Neural cell (in vitro differentiated cells): ENCODE results near the gene GPR142. TPM values are rescaled to one million over a fixed set of nuclear protein-coding genes. Genes with fewer than 3 reads are reported as not detected.

Experiments used
- H2AFZ ChIP-seq: fragments of 200-600, 300-800 bp; sonication (generic), shearing (Covaris generic); 2 replicates; pipeline ENCODE4 v1.6.0; 2014; ENCODE audit warnings: low read depth, mild to moderate bottlenecking, antibody characterized with exemption, low read length, moderate library complexity
- H3F3A ChIP-seq: fragments of 200-600 bp; shearing (Covaris generic); 2 replicates; pipeline ENCODE4 v1.6.1; 2016; ENCODE audit warnings: mild to moderate bottlenecking, moderate library complexity, mixed read lengths, antibody characterized with exemption, low read length; ENCODE audit not compliant: insufficient read depth, poor library complexity, severe bottlenecking
- H3K27ac ChIP-seq: fragments of 200-600, 300-800 bp; sonication (generic), shearing (Covaris generic); 2 replicates; pipeline ENCODE4 v1.5.1; 2014; ENCODE audit warnings: mild to moderate bottlenecking, low read length, moderate library complexity
- H3K27me3 ChIP-seq: fragments of 300-800, 200-600 bp; sonication (generic), shearing (Covaris generic); 2 replicates; pipeline ENCODE4 v1.6.0; 2014; ENCODE audit warnings: mild to moderate bottlenecking, low read depth, low read length, moderate library complexity; ENCODE audit not compliant: insufficient read depth
- H3K36me3 ChIP-seq: fragments of 300-800, 200-600 bp; sonication (generic), shearing (Covaris generic); 2 replicates; pipeline ENCODE4 v1.5.1; 2014; ENCODE audit warnings: mild to moderate bottlenecking, antibody characterized with exemption, low read length, moderate library complexity; ENCODE audit not compliant: insufficient read depth
- H3K4me2 ChIP-seq: fragments of 300-800, 200-600 bp; sonication (generic), shearing (Covaris generic); 2 replicates; pipeline ENCODE4 v1.6.0; 2014; ENCODE audit warnings: mild to moderate bottlenecking, low read length
- H3K4me3 ChIP-seq: fragments of 300-800, 200-600 bp; sonication (generic), shearing (Covaris generic); 2 replicates; pipeline ENCODE4 v1.5.1; 2014; ENCODE audit warnings: mild to moderate bottlenecking, low read length, moderate library complexity
- H3K79me2 ChIP-seq: fragments of 200-600 bp; shearing (Covaris generic); replicated peaks from 2 replicates; pipeline ENCODE4 v1.6.0; 2014; ENCODE audit warnings: mild to moderate bottlenecking, low read length, moderate library complexity; ENCODE audit not compliant: insufficient read depth
- H3K9ac ChIP-seq: fragments of 300-800, 200-600 bp; sonication (generic), shearing (Covaris generic); 2 replicates; pipeline ENCODE4 v1.6.1; 2016; ENCODE audit warnings: mild to moderate bottlenecking, low read length, mixed read lengths
- H3K9me2 ChIP-seq: fragments of 200-600 bp; shearing (Covaris generic); 2 replicates; pipeline ENCODE4 v1.6.1; 2016; ENCODE audit warnings: mild to moderate bottlenecking, low read length, mixed read lengths; ENCODE audit not compliant: insufficient read depth
- H3K9me3 ChIP-seq: fragments of 200-600, 300-800 bp; sonication (generic), shearing (Covaris generic); 2 replicates; pipeline ENCODE4 v1.6.1; 2016; ENCODE audit warnings: mild to moderate bottlenecking, mixed run types, low read length, moderate library complexity, mixed read lengths
- H4K20me1 ChIP-seq: fragments of 200-600 bp; shearing (Covaris generic); 2 replicates; pipeline ENCODE4 v1.6.1; 2016; ENCODE audit warnings: mild to moderate bottlenecking, mixed run types; ENCODE audit not compliant: insufficient read depth
- CTCF ChIP-seq: fragments of 450-650 bp; IDR thresholded peaks from 2 replicates; pipeline ENCODE4 v1.5.1; 2014; ENCODE audit warnings: antibody characterized with exemption, mild to moderate bottlenecking, moderate library complexity; ENCODE audit not compliant: poor library complexity, severe bottlenecking
- EP300 ChIP-seq: fragments of 450-650 bp; conservative IDR thresholded peaks from 2 replicates; pipeline ENCODE4 v1.6.1; 2014; ENCODE audit warnings: antibody characterized with exemption, mild to moderate bottlenecking, moderate library complexity; ENCODE audit not compliant: poor library complexity, severe bottlenecking
- EZH2 ChIP-seq: fragments of 200-600, 300-800 bp; shearing (Covaris generic), sonication (generic); IDR thresholded peaks from 2 replicates; pipeline ENCODE4 v1.6.1; 2014; ENCODE audit warnings: antibody characterized with exemption, low read length, borderline replicate concordance, mild to moderate bottlenecking; ENCODE audit not compliant: insufficient read depth, poor library complexity, severe bottlenecking
- MXI1 ChIP-seq: fragments of 450-650 bp; conservative IDR thresholded peaks from 2 replicates; pipeline ENCODE4 v1.6.1; 2014; ENCODE audit warnings: antibody characterized with exemption, mild to moderate bottlenecking; ENCODE audit not compliant: poor library complexity, severe bottlenecking
- POLR2AphosphoS5 ChIP-seq: IDR thresholded peaks from 2 replicates; pipeline ENCODE4 v1.6.1; 2012
- RAD21 ChIP-seq: fragments of 450-650 bp; conservative IDR thresholded peaks from 2 replicates; pipeline ENCODE4 v1.6.1; 2014; ENCODE audit warnings: antibody characterized with exemption, mild to moderate bottlenecking, moderate library complexity
- REST ChIP-seq: IDR thresholded peaks from 2 replicates; pipeline ENCODE4 v1.6.1; 2012; ENCODE audit warnings: borderline replicate concordance
- SMC3 ChIP-seq: fragments of 450-650 bp; conservative IDR thresholded peaks from 2 replicates; pipeline ENCODE4 v1.6.1; 2014; ENCODE audit warnings: antibody characterized with exemption, mild to moderate bottlenecking, moderate library complexity; ENCODE audit not compliant: poor library complexity
- TAF1 ChIP-seq: IDR thresholded peaks from 2 replicates; pipeline ENCODE4 v1.6.1; 2012; ENCODE audit warnings: low read depth
- polyA plus RNA-seq: library from polyadenylated mRNA; depleted of rRNA; stranded (reverse); fragments of >200 nt; gene quantifications from 2 replicates; pipeline ENCODE4 v1.2.3, GENCODE V29; 2014

The GPR142 gene
- polyA plus RNA-seq, 1 donor from 2014 or later: not detected

GRCh38 chr17:74394977-74395376 is 27.7 kb downstream of the GPR142 start:
- H3K79me2 ChIP-seq: no peaks in the 10 kb centered on the region
- H3K36me3 ChIP-seq: no peaks in the 10 kb centered on the region
- no peaks in the 10 kb centered on the region for H4K20me1 ChIP-seq
- no peaks in the 10 kb centered on the region for H3K9me2 ChIP-seq
- TF ChIP-seq REST (no peak), EP300 (no peak), CTCF (no peak), TAF1 (no peak), EZH2 (no peak), SMC3 (no peak), MXI1 (no peak), RAD21 (no peak), POLR2AphosphoS5 (no peak)
- H3K9me3 ChIP-seq: no peaks in the 10 kb centered on the region
- H3K4me2 ChIP-seq: no peak overlapping the region
- H3K27me3 ChIP-seq: no peaks in the 10 kb centered on the region
- no peaks in the 10 kb centered on the region for H3F3A ChIP-seq
- H3K9ac ChIP-seq: no peak overlapping the region
- no peak overlapping the region for H3K27ac ChIP-seq
- H2AFZ ChIP-seq: no peak overlapping the region
- no peak overlapping the region for H3K4me3 ChIP-seq

- Histone ChIP-seq H3K27ac (no peak overlapping the region), H3K9me2 (no peaks in the 10 kb centered on the region), H4K20me1 (no peaks in the 10 kb centered on the region), H3K9ac (no peak overlapping the region), H3K9me3 (no peaks in the 10 kb centered on the region), H3K36me3 (no peaks in the 10 kb centered on the region), H3K4me3 (no peak overlapping the region), H2AFZ (no peak overlapping the region), H3F3A (no peaks in the 10 kb centered on the region), H3K27me3 (no peaks in the 10 kb centered on the region), H3K79me2 (no peaks in the 10 kb centered on the region), H3K4me2 (no peak overlapping the region)
- TF ChIP-seq EZH2 (no peak), RAD21 (no peak), SMC3 (no peak), EP300 (no peak), REST (no peak), POLR2AphosphoS5 (no peak), TAF1 (no peak), MXI1 (no peak), CTCF (no peak)
Measured at GRCh38 chr17:74396567-74396966, 29.3 kb downstream of the GPR142 start.
